Panc1 (cell line): Measurements from ENCODE around the gene RRBP1. TPM values are rescaled to one million over a fixed set of nuclear protein-coding genes. Genes with fewer than 3 reads are reported as not detected.

Experiments
- ATAC-seq: fragments of 200-7000 bp; cut with Tn5 transposase; 2 replicates; pipeline ENCODE4 v1.9.1; 2020; ENCODE audit warnings: mild to moderate bottlenecking, moderate library complexity
- BruUV-seq: library from RNA; stranded (reverse); fragments of 400-500 nt; replicated peaks from 2 replicates; lab custom pipeline; 2021; lab: Mats Ljungman, UMichigan
- CTCF ChIA-PET: fragments of 300-600 bp; sonication (Branson Sonifier 250); formaldehyde crosslinking; loops from one replicate; lab custom pipeline; 2022; ENCODE audit warnings: antibody characterized with exemption; lab: Charles Lee
- POLR2A ChIA-PET: fragments of 300-600 bp; sonication (Branson Sonifier 250); formaldehyde crosslinking; loops from one replicate; lab custom pipeline; 2022; ENCODE audit warnings: antibody characterized with exemption; lab: Charles Lee
- DNase-seq: peaks from one replicate; pipeline ENCODE4 v3.0.0-alpha.2; 2010; ENCODE audit warnings: low read depth, low spot score
- H3K27ac ChIP-seq: 2 replicates; pipeline ENCODE4 v1.5.1; 2011; ENCODE audit warnings: mild to moderate bottlenecking, low read length, inconsistent platforms
- H3K27me3 ChIP-seq: fragments of 200-500 bp; sonication (Bioruptor generic); 2 replicates; pipeline ENCODE4 v1.6.0; 2014; ENCODE audit warnings: low read length, inconsistent platforms; ENCODE audit not compliant: control insufficient read depth, insufficient read depth
- H3K36me3 ChIP-seq: fragments of 200-500 bp; sonication (Bioruptor generic); 2 replicates; pipeline ENCODE4 v1.5.1; 2014; ENCODE audit warnings: inconsistent platforms, mild to moderate bottlenecking, low read length, moderate library complexity; ENCODE audit not compliant: control insufficient read depth, insufficient read depth
- H3K4me1 ChIP-seq: 2 replicates; pipeline ENCODE4 v1.5.1; 2011; ENCODE audit warnings: inconsistent platforms, mild to moderate bottlenecking, low read length, moderate library complexity; ENCODE audit not compliant: control insufficient read depth, insufficient read depth
- H3K4me3 ChIP-seq, 2 experiments: 2 replicates each; pipeline ENCODE4 v1.5.1; 2011 to 2012; ENCODE audit warnings: low read depth in 2 of 2, low read length in 2 of 2, mild to moderate bottlenecking in 2 of 2, inconsistent platforms in 1 of 2, moderate library complexity in 1 of 2
- H3K9me3 ChIP-seq: fragments of 200-500 bp; sonication (Bioruptor generic); 2 replicates; pipeline ENCODE4 v1.5.1; 2014; ENCODE audit warnings: low read depth, mild to moderate bottlenecking, inconsistent platforms, low read length, moderate library complexity; ENCODE audit not compliant: control insufficient read depth, insufficient read depth
- POLR2AphosphoS5 ChIP-seq: IDR thresholded peaks from 2 replicates; pipeline ENCODE4 v1.6.1; 2012; ENCODE audit warnings: mild to moderate bottlenecking, low read depth, low read length, moderate library complexity
- SIN3A ChIP-seq: IDR thresholded peaks from 2 replicates; pipeline ENCODE4 v1.6.1; 2012; ENCODE audit warnings: low read depth, mild to moderate bottlenecking, low read length, moderate library complexity, borderline replicate concordance; ENCODE audit not compliant: insufficient read depth
- TCF7L2 ChIP-seq: IDR thresholded peaks from 2 replicates; pipeline ENCODE4 v1.6.1; 2011; ENCODE audit warnings: mild to moderate bottlenecking, low read depth, low read length, inconsistent platforms
- in situ Hi-C: cut with HindIII; loops from 2 replicates; pipeline ENCODE4 v1.10.0; 2016; ENCODE audit warnings: low sequenced_read_pairs, low pct_unique_long_range_greater_than_20kb
- intact Hi-C: fragments of 100-400 bp; cut with micrococcal nuclease; formaldehyde crosslinking; loops from one replicate; pipeline ENCODE4 v1.10.0; 2022; ENCODE audit not compliant: unreplicated experiment
- total RNA-seq: library from RNA; stranded (reverse); gene quantifications from one replicate; pipeline ENCODE4 v1.2.1, GENCODE V29; 2021; ENCODE audit not compliant: unreplicated experiment
- TF ChIP-seq, protein P1 (sequence below): fragments of 450-650 bp; IDR thresholded peaks from 2 replicates; pipeline ENCODE4 v1.5.1; 2017; ENCODE audit warnings: mild to moderate bottlenecking
- TF ChIP-seq, protein P2 (sequence below), 2 experiments: IDR thresholded peaks; 2 replicates each; pipeline ENCODE4 v1.6.1; 2011 to 2012; ENCODE audit warnings: low read depth in 2 of 2, control low read depth in 1 of 2, low read length in 1 of 2, mild to moderate bottlenecking in 1 of 2, moderate library complexity in 1 of 2; ENCODE audit not compliant: insufficient read depth in 1 of 2

The RRBP1 gene
- total RNA-seq, 1 experiment from 2014 or later: 152 TPM

DNA sequence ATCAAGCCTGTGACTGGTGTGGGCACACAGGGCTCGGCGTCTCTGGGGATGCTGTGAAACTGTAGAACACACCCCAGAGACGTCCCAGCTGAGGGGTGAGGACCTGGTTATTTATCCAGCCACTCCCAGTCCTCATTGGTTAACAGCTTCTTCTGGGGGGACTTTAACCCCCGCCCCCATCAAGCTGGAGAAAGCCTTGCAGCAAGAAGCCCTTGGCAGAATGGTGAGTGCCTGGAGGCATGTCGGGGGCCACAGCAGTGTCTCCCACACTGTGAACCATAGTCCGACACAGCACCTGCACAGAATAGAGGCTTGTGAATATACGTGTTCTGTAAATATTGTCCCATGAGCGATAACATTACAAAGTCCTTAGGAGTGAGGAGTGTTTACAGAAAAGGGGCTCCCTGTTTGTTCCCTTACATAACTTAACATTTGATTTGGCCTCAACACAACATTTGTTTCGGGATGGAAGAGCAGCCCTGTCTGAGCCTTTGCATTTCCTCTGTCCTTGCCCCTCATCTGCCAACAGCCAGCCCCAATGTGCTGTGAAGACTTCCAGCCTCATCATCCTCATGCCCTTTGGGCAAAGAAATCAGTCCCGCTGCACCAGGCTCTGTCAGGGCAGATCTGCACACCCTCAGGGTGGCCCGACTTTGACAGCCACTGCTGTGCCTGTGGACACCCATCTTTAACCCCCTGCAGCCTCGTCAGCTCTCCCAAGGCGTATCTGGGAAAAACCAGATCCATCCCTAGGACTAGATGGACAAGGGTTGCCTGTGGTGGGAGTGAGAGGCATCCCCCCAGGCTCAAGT, 2.2 kb upstream of the RRBP1 start:
- in situ Hi-C loops: no loop called here
- POLR2A ChIA-PET: no interaction called here
- intact Hi-C loops: loop anchor here (5.0 kb wide), 1 partner anchor 213 kb away; no protein-coding TSS in a partner anchor
- H3K27ac ChIP-seq: no peak overlapping the region
- H3K27me3 ChIP-seq: peaks cover 21% of the 10 kb centered on the region
- peaks cover 11% of the 10 kb centered on the region for H3K4me1 ChIP-seq
- no TSS peak for BruUV-seq
- H3K9me3 ChIP-seq: no peaks in the 10 kb centered on the region
- peaks cover 2% of the 10 kb centered on the region for H3K36me3 ChIP-seq
- no peak overlapping the region for H3K4me3 ChIP-seq
- TF ChIP-seq TCF7L2: no peak
- TF ChIP-seq, protein P1, sequence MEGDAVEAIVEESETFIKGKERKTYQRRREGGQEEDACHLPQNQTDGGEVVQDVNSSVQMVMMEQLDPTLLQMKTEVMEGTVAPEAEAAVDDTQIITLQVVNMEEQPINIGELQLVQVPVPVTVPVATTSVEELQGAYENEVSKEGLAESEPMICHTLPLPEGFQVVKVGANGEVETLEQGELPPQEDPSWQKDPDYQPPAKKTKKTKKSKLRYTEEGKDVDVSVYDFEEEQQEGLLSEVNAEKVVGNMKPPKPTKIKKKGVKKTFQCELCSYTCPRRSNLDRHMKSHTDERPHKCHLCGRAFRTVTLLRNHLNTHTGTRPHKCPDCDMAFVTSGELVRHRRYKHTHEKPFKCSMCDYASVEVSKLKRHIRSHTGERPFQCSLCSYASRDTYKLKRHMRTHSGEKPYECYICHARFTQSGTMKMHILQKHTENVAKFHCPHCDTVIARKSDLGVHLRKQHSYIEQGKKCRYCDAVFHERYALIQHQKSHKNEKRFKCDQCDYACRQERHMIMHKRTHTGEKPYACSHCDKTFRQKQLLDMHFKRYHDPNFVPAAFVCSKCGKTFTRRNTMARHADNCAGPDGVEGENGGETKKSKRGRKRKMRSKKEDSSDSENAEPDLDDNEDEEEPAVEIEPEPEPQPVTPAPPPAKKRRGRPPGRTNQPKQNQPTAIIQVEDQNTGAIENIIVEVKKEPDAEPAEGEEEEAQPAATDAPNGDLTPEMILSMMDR: no peak
- TF ChIP-seq, protein P2, sequence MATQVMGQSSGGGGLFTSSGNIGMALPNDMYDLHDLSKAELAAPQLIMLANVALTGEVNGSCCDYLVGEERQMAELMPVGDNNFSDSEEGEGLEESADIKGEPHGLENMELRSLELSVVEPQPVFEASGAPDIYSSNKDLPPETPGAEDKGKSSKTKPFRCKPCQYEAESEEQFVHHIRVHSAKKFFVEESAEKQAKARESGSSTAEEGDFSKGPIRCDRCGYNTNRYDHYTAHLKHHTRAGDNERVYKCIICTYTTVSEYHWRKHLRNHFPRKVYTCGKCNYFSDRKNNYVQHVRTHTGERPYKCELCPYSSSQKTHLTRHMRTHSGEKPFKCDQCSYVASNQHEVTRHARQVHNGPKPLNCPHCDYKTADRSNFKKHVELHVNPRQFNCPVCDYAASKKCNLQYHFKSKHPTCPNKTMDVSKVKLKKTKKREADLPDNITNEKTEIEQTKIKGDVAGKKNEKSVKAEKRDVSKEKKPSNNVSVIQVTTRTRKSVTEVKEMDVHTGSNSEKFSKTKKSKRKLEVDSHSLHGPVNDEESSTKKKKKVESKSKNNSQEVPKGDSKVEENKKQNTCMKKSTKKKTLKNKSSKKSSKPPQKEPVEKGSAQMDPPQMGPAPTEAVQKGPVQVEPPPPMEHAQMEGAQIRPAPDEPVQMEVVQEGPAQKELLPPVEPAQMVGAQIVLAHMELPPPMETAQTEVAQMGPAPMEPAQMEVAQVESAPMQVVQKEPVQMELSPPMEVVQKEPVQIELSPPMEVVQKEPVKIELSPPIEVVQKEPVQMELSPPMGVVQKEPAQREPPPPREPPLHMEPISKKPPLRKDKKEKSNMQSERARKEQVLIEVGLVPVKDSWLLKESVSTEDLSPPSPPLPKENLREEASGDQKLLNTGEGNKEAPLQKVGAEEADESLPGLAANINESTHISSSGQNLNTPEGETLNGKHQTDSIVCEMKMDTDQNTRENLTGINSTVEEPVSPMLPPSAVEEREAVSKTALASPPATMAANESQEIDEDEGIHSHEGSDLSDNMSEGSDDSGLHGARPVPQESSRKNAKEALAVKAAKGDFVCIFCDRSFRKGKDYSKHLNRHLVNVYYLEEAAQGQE (IDR thresholded peaks at IDR 0.05; ENCODE audit: insufficient read depth in 1 of 2, low read depth in 2 of 2, low read length in 1 of 2): no peak
- no peak for TF ChIP-seq POLR2AphosphoS5
- no peak for TF ChIP-seq SIN3A
- ATAC-seq (no peak), DNase-seq (no peak)
- CTCF ChIA-PET: no interaction called here

DNA sequence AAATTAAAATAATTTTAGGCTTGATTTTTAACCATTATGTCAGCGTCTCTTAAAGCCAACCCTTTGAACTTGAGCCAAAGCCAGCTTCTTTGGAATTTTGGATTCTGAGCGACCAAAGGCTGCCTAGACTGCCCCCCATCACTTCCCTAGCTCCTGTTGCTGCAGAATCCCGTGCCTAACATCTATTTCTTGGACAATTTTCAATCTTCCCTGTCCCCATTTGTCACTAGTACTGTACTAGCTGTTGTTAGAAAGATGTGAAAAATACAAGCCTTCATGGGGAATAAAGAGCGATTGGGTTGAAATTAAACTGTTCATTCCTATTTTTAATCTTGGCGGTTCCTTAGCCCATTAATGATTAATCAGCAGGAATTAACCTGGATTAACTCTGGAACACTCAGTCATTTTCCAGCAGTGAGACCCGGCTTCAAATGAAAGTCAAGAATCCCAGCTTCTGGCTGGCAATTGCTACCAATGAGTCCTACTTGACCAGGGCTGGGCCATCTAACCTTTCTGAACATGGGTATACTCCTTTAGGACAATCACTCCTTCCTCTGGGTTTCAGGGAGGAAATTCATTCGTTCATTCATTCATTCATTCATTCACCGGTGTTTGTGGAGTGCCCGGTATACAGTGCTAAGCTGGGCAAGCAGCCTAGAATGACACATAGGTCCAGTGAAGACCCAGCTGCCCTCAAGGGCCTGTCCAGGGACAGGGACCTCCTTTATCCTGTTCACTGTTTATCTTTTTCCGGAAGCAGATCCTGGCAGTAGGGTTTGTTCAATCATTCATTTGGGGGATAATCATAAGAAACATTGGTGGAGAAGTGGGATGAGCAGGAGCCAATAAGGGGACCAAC, 1.4 kb upstream of the RRBP1 start:
- DNase-seq (no peak), ATAC-seq (no peak)
- in situ Hi-C loops (no loop called here), intact Hi-C loops (loop anchor here (5.0 kb wide), 1 partner anchor 214 kb away; no protein-coding TSS in a partner anchor)
- ChIA-PET POLR2A (no interaction called here), CTCF (interaction anchor here (0.5 to 1.1 kb wide), 3 partner anchors 70 to 215 kb away, joined by 5 to 7 read pairs (median 6); no protein-coding TSS in a partner anchor)
- Histone ChIP-seq H3K36me3 (peaks cover 4% of the 10 kb centered on the region), H3K9me3 (no peaks in the 10 kb centered on the region), H3K4me1 (peaks cover 18% of the 10 kb centered on the region), H3K27me3 (peaks cover 21% of the 10 kb centered on the region), H3K4me3 (no peak overlapping the region), H3K27ac (no peak overlapping the region)
- BruUV-seq: no TSS peak
- TF ChIP-seq, protein P1: no peak
- TF ChIP-seq SIN3A (no peak), POLR2AphosphoS5 (no peak), TCF7L2 (no peak)
- TF ChIP-seq, protein P2 (IDR thresholded peaks at IDR 0.05; ENCODE audit: insufficient read depth in 1 of 2, low read depth in 2 of 2, low read length in 1 of 2): no peak
